MCF 10A (cell line): ENCODE measurements around the gene PROB1. TPM values are rescaled to one million over a fixed set of nuclear protein-coding genes. Genes with fewer than 3 reads are reported as not detected.
A peak's percentile ranks its signal among the peaks of the same experiment; 100 is the strongest.

Experiments
- BruUV-seq: library from RNA; stranded (reverse); fragments of 400-500 nt; replicated peaks from 2 replicates; lab custom pipeline; 2021; lab: Mats Ljungman, UMichigan
- CTCF ChIA-PET: fragments of 300-600 bp; sonication (Branson Sonifier 250); formaldehyde crosslinking; extraction: SDS; loops from one replicate; lab custom pipeline; 2021; ENCODE audit warnings: antibody characterized with exemption, inconsistent platforms; lab: Yijun Ruan, JAX
- POLR2A ChIA-PET: fragments of 300-600, 350-650 bp; sonication (Branson Sonifier 250); formaldehyde crosslinking; extraction: SDS; loops from one replicate; lab custom pipeline; 2020; ENCODE audit warnings: antibody characterized with exemption, inconsistent platforms; lab: Yijun Ruan, JAX
- DNase-seq: peaks from one replicate; pipeline ENCODE4 v3.0.0-alpha.2; 2018; ENCODE audit not compliant: unreplicated experiment
- H3K27ac Mint-ChIP-seq: one replicate; pipeline ENCODE4 v1.8.0; 2022; ENCODE audit warnings: mild to moderate bottlenecking, low read depth, mixed read lengths; ENCODE audit not compliant: unreplicated experiment
- H3K27me3 Mint-ChIP-seq: one replicate; pipeline ENCODE4 v1.8.0; 2022; ENCODE audit warnings: mixed read lengths; ENCODE audit not compliant: insufficient read depth, unreplicated experiment
- H3K36me3 Mint-ChIP-seq: one replicate; pipeline ENCODE4 v1.8.0; 2022; ENCODE audit warnings: mild to moderate bottlenecking, moderate library complexity, mixed read lengths; ENCODE audit not compliant: insufficient read depth, unreplicated experiment
- H3K4me1 Mint-ChIP-seq: one replicate; pipeline ENCODE4 v1.8.0; 2022; ENCODE audit warnings: mixed read lengths; ENCODE audit not compliant: insufficient read depth, unreplicated experiment
- H3K4me3 Mint-ChIP-seq: one replicate; pipeline ENCODE4 v1.8.0; 2022; ENCODE audit warnings: mild to moderate bottlenecking, moderate library complexity, mixed read lengths; ENCODE audit not compliant: unreplicated experiment
- H3K9me3 Mint-ChIP-seq: one replicate; pipeline ENCODE4 v1.8.0; 2022; ENCODE audit warnings: mixed read lengths; ENCODE audit not compliant: unreplicated experiment
- intact Hi-C: fragments of 100-400 bp; cut with micrococcal nuclease; formaldehyde crosslinking; loops from 2 replicates; pipeline ENCODE4 v1.14.1; 2022
- total RNA-seq: library from RNA; stranded (reverse); gene quantifications from 2 replicates; pipeline ENCODE4 v1.2.3, GENCODE V29; 2022
- TF ChIP-seq, protein P1 (sequence below): fragments of 200-600 bp; IDR thresholded peaks from one replicate; pipeline ENCODE4 v1.8.0; 2022; ENCODE audit warnings: antibody characterized with exemption, mild to moderate bottlenecking; ENCODE audit not compliant: unreplicated experiment

PROB1 gene
- total RNA-seq, 1 experiment from 2014 or later: 2.3 TPM

- TF ChIP-seq, protein P1, sequence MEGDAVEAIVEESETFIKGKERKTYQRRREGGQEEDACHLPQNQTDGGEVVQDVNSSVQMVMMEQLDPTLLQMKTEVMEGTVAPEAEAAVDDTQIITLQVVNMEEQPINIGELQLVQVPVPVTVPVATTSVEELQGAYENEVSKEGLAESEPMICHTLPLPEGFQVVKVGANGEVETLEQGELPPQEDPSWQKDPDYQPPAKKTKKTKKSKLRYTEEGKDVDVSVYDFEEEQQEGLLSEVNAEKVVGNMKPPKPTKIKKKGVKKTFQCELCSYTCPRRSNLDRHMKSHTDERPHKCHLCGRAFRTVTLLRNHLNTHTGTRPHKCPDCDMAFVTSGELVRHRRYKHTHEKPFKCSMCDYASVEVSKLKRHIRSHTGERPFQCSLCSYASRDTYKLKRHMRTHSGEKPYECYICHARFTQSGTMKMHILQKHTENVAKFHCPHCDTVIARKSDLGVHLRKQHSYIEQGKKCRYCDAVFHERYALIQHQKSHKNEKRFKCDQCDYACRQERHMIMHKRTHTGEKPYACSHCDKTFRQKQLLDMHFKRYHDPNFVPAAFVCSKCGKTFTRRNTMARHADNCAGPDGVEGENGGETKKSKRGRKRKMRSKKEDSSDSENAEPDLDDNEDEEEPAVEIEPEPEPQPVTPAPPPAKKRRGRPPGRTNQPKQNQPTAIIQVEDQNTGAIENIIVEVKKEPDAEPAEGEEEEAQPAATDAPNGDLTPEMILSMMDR: no peak
- POLR2A ChIA-PET: interaction anchor here (1.2 kb wide), 1 partner anchor 9 kb away, joined by 3 read pairs; no protein-coding TSS in a partner anchor
- no peaks in the 10 kb centered on the region for H3K9me3 Mint-ChIP-seq
- intact Hi-C loops: no loop called here
- CTCF ChIA-PET: no interaction called here
- no peaks in the 10 kb centered on the region for H3K27me3 Mint-ChIP-seq
- H3K27ac Mint-ChIP-seq: no peak overlapping the region
- no peaks in the 10 kb centered on the region for H3K36me3 Mint-ChIP-seq
- no peak overlapping the region for H3K4me3 Mint-ChIP-seq
- BruUV-seq: no TSS peak
- peaks cover 20% of the 10 kb centered on the region for H3K4me1 Mint-ChIP-seq
- DNase-seq: no peak
Observed at GRCh38 chr5:139381837-139382761, 12.8 kb downstream of the PROB1 start.

DNA sequence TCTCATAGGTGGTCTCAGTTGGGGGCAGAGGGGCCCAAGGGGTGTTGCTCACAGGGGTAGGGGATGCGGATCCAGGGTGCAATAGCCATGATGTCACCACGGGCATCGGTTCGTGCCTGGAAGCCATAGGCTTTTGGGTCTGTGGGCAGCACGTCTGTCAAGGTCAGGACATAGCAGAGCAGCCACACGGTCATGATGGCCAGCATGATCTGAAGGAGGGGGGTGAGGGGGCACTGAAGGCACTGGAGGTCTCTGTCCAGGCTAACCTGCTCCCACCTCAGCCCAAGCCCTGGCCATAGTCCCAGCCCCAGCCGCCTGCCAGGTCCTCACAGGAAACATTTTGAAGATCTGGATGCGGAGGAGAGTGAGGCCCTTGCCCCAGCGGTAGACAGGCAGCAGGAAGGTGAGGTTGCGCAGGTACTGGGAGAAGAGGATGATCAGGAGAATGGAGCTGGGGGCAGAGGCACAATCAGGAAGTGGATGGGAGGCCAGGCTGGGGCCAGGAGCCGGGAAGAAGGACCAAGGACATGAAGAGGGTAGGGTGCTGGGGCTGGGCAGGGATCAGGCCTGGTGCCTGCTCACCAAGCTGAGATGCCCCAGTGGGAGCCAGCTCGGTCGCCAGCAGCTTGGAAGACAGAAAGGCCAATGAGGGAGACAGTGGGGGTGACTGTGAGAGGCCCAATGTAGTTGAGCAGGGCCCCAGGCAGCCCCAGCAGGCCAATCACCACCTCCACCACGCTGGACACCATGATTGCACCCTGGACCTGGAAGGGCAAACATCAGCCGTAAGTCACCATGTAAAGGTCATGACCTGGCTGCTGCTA, 15.1 kb downstream of the PROB1 start:
- Mint-ChIP-seq H3K4me3 (no peak overlapping the region), H3K27ac (peak overlapping the region; percentile 33), H3K9me3 (no peaks in the 10 kb centered on the region), H3K27me3 (no peaks in the 10 kb centered on the region), H3K4me1 (peaks cover 5% of the 10 kb centered on the region), H3K36me3 (peaks cover 3% of the 10 kb centered on the region)
- POLR2A ChIA-PET: interaction anchor here (0.7 kb wide), 1 partner anchor 37 kb away, joined by 3 read pairs; no protein-coding TSS in a partner anchor
- BruUV-seq: no TSS peak
- TF ChIP-seq, protein P1: no peak
- DNase-seq: no peak
- intact Hi-C loops: no loop called here
- CTCF ChIA-PET: no interaction called here

GRCh38 chr5:139378941-139379361, 16.0 kb downstream of the PROB1 start:
- Mint-ChIP-seq H3K4me3 (no peak overlapping the region), H3K27me3 (no peaks in the 10 kb centered on the region), H3K4me1 (peaks cover 8% of the 10 kb centered on the region), H3K9me3 (no peaks in the 10 kb centered on the region), H3K36me3 (peaks cover 6% of the 10 kb centered on the region), H3K27ac (peak overlapping the region; percentile 33)
- BruUV-seq: no TSS peak
- intact Hi-C loops: no loop called here
- no peak for DNase-seq
- TF ChIP-seq, protein P1: no peak
- ChIA-PET CTCF (no interaction called here), POLR2A (no interaction called here)
